Natural killer cell (primary cell): ENCODE measurements around the gene ARNT2. TPM values are rescaled to one million over a fixed set of nuclear protein-coding genes. Genes with fewer than 3 reads are reported as not detected.
A peak's percentile ranks its signal among the peaks of the same experiment; 100 is the strongest.

Source experiments
- ATAC-seq, 3 donors: fragments of 150-1000 bp in 2 of 3; fragments of 200-7000 bp in 1 of 3; cut with Tn5 transposase; 1 replicate in 1 of 3; 2 replicates in 2 of 3; pipeline ENCODE4 v1.10.0; 2021; ENCODE audit warnings: mild to moderate bottlenecking in 2 of 3, moderate library complexity in 2 of 3
- DNase-seq, 2 donors: peaks; one replicate each; pipeline versions ENCODE4 v3.0.0 to v3.0.0-alpha.2; 2013 to 2021; ENCODE audit warnings: mixed read lengths in 1 of 2
- H3K27ac ChIP-seq: one replicate; pipeline ENCODE4 v1.5.1; 2013; ENCODE audit warnings: mild to moderate bottlenecking, low read length
- H3K27me3 ChIP-seq: one replicate; pipeline ENCODE4 v1.6.1; 2013; ENCODE audit warnings: low read length; ENCODE audit not compliant: control insufficient read depth, insufficient read depth
- H3K36me3 ChIP-seq: one replicate; pipeline ENCODE4 v1.6.1; 2013; ENCODE audit warnings: low read length; ENCODE audit not compliant: control insufficient read depth, insufficient read depth
- H3K4me1 ChIP-seq: one replicate; pipeline ENCODE4 v1.6.1; 2013; ENCODE audit warnings: low read length; ENCODE audit not compliant: control insufficient read depth, insufficient read depth
- H3K4me3 ChIP-seq: one replicate; pipeline ENCODE4 v1.5.1; 2013; ENCODE audit warnings: low read length
- H3K9me3 ChIP-seq: one replicate; pipeline ENCODE4 v1.6.1; 2013; ENCODE audit warnings: low read length; ENCODE audit not compliant: control insufficient read depth, insufficient read depth
- H3K27ac Mint-ChIP-seq, 2 donors: one replicate each; pipeline ENCODE4 v1.8.0; 2022; ENCODE audit warnings: mild to moderate bottlenecking in 2 of 2, mixed read lengths in 2 of 2, moderate library complexity in 1 of 2
- H3K27me3 Mint-ChIP-seq, 2 donors: one replicate each; pipeline ENCODE4 v1.8.0; 2022; ENCODE audit warnings: low read depth in 2 of 2, mixed read lengths in 2 of 2
- H3K36me3 Mint-ChIP-seq: one replicate; pipeline ENCODE4 v1.8.0; 2022; ENCODE audit warnings: mixed read lengths
- H3K4me1 Mint-ChIP-seq, 2 donors: one replicate each; pipeline ENCODE4 v1.8.0; 2022; ENCODE audit warnings: mixed read lengths in 2 of 2
- H3K4me3 Mint-ChIP-seq: one replicate; pipeline ENCODE4 v1.8.0; 2022; ENCODE audit warnings: mild to moderate bottlenecking, moderate library complexity, mixed read lengths
- H3K9me3 Mint-ChIP-seq, 2 donors: one replicate each; pipeline ENCODE4 v1.8.0; 2022; ENCODE audit warnings: mixed read lengths in 2 of 2
- CTCF ChIP-seq: fragments of 200-600 bp; IDR thresholded peaks from one replicate; pipeline ENCODE4 v1.8.0; 2022; ENCODE audit warnings: antibody characterized with exemption
- WGBS: methylation state at CpG from one replicate; pipeline ENCODE4 v1.1.7; 2013; ENCODE audit warnings: missing lambda C conversion rate; ENCODE audit not compliant: insufficient coverage; 5-methylcytosine and 5-hydroxymethylcytosine counted together
- intact Hi-C: fragments of 100-400 bp; cut with micrococcal nuclease; formaldehyde crosslinking; loops from one replicate; pipeline ENCODE4 v1.14.2; 2022
- total RNA-seq, 4 donors: library from RNA; stranded (reverse); fragments of 120-200 nt in 1 of 4; gene quantifications; one replicate each; pipeline versions ENCODE4 v1.2.3 to v1.2.4, GENCODE V29; 2013 to 2022

ARNT2 gene
- total RNA-seq, 3 donors from 2014 or later (not counting 1 experiment from before 2014, with no cell fraction given) = not detected

DNA sequence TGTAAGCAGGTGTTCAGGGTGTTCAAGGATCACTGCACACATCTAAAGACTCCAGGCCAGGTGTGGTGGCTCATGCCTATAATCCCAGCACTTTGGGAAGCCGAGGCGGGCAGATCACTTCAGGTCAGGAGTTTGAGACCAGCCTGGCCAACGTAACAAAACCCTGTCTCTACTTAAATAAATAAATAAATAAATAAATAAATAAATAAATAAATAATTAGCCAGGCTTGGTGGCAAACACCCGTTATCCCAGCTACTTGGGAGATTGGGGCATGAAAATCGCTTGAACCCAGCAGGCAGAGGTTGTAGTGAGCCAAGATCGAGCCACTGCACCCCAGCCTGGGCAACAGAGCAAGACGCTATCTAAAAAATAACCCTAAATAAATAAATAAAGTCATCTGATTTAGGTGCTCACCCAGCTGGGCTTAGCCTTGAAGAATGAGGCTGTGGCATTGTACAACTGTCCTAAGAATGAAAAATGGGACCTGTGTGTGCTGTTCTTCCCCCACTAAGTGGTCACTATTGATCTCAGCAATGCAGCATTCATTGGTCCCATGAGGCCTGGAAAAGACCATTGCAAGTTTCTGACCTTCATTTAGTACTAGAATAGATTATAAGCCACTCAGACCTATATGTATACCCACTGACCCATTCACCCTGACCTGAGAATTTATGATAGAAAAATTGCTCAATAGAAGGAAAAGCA is 208.1 kb downstream of the ARNT2 start:
- no peaks in the 10 kb centered on the region for H3K27me3 ChIP-seq
- DNase-seq = no peak
- H3K9me3 ChIP-seq = no peaks in the 10 kb centered on the region
- Mint-ChIP-seq H3K36me3 (no peaks in the 10 kb centered on the region), H3K27ac (no peak overlapping the region), H3K4me1 (no peaks in the 10 kb centered on the region), H3K4me3 (no peak overlapping the region), H3K9me3 (no peaks in the 10 kb centered on the region), H3K27me3 (peaks cover 14 to 15% of the 10 kb centered on the region in 2 donors)
- no peaks in the 10 kb centered on the region for H3K36me3 ChIP-seq
- TF ChIP-seq CTCF = no peak
- H3K4me3 ChIP-seq = no peak overlapping the region
- intact Hi-C loops = loop anchor here (10.0 kb wide), 1 partner anchor 163 kb away; the partner anchor contains the start of gene CEMIP
- ATAC-seq = no peak
- 76% methylated on average over 5 of the region's 7 CpGs for WGBS
- H3K27ac ChIP-seq = no peak overlapping the region
- no peaks in the 10 kb centered on the region for H3K4me1 ChIP-seq

GRCh38 chr15:80613762-80614365 is 209.7 kb downstream of the ARNT2 start:
- Histone ChIP-seq H3K9me3 (no peaks in the 10 kb centered on the region), H3K36me3 (no peaks in the 10 kb centered on the region), H3K4me3 (no peak overlapping the region), H3K4me1 (no peaks in the 10 kb centered on the region), H3K27ac (no peak overlapping the region), H3K27me3 (no peaks in the 10 kb centered on the region)
- Mint-ChIP-seq H3K36me3 (no peaks in the 10 kb centered on the region), H3K9me3 (no peaks in the 10 kb centered on the region), H3K27me3 (peaks cover 21 to 27% of the 10 kb centered on the region in 2 donors), H3K4me3 (no peak overlapping the region), H3K27ac (no peak overlapping the region), H3K4me1 (no peaks in the 10 kb centered on the region)
- no peak for TF ChIP-seq CTCF
- WGBS = 90% methylated on average over 10 of the region's 10 CpGs
- intact Hi-C loops = loop anchor here (10.0 kb wide), 1 partner anchor 161 kb away; the partner anchor contains the start of gene CEMIP
- ATAC-seq (no peak), DNase-seq (no peak)

DNA sequence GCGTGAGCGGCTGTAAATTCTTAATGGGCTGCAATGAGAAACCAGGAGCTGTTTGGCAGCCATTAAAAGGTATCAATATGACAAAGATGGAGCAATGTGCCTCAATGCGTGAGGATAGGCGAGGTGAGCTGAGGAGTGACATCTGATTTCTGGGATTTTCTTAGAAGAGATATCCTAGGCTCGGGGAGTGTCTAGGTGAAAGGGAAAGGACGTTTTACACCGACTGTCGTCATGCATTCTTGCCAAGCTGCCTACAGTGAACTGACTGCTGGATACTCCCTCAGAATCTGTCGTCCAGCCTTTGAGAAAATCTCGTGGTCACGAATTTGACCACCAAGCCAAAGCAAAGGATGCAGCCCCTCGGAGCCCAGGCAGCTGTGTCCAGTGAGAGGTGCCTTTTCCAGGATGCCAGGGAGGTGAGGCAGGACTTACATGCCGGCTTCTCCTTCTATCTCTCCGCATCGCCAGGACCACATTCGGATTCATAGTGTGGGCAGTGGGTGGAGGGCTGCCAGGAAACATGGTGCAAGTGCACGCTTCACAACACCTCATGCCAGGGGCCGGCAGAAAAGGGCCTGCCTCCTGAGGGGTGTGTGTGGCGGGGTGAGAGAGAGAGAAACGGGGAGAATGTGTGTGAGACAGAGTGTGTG is 210.7 kb downstream of the ARNT2 start:
- no peak overlapping the region for H3K27ac Mint-ChIP-seq
- H3K9me3 Mint-ChIP-seq = no peaks in the 10 kb centered on the region
- ATAC-seq (peak in 1 of 3 donors; percentile 2), DNase-seq (no peak)
- Histone ChIP-seq H3K36me3 (no peaks in the 10 kb centered on the region), H3K4me1 (no peaks in the 10 kb centered on the region), H3K9me3 (no peaks in the 10 kb centered on the region), H3K27me3 (no peaks in the 10 kb centered on the region), H3K27ac (no peak overlapping the region), H3K4me3 (no peak overlapping the region)
- no peaks in the 10 kb centered on the region for H3K36me3 Mint-ChIP-seq
- 88% methylated on average over 20 of the region's 20 CpGs for WGBS
- intact Hi-C loops = loop anchor here (10.0 kb wide), 1 partner anchor 160 kb away; the partner anchor contains the start of gene CEMIP
- no peak for TF ChIP-seq CTCF
- H3K4me3 Mint-ChIP-seq = no peak overlapping the region
- peaks cover 21 to 27% of the 10 kb centered on the region in 2 donors for H3K27me3 Mint-ChIP-seq
- H3K4me1 Mint-ChIP-seq = no peaks in the 10 kb centered on the region
